Calu3 (cell line): Measurements from ENCODE around the gene RIMS4. TPM values are rescaled to one million over a fixed set of nuclear protein-coding genes. Genes with fewer than 3 reads are reported as not detected.

Experiments used
- BruUV-seq: library from RNA; stranded (reverse); fragments of 400-500 nt; replicated peaks from 2 replicates; lab custom pipeline; 2021; lab: Mats Ljungman, UMichigan
- CTCF ChIA-PET: fragments of 300-600 bp; sonication (Branson Sonifier 250); formaldehyde crosslinking; loops from one replicate; lab custom pipeline; 2022; ENCODE audit warnings: antibody characterized with exemption; lab: Charles Lee
- DNase-seq: peaks from one replicate; pipeline ENCODE4 v3.0.0; 2022
- H3K27ac Mint-ChIP-seq: one replicate; pipeline ENCODE4 v1.8.0; 2022; ENCODE audit warnings: mixed read lengths; ENCODE audit not compliant: unreplicated experiment
- H3K27me3 Mint-ChIP-seq: one replicate; pipeline ENCODE4 v1.8.0; 2022; ENCODE audit warnings: mixed read lengths; ENCODE audit not compliant: unreplicated experiment
- H3K36me3 Mint-ChIP-seq: one replicate; pipeline ENCODE4 v1.8.0; 2022; ENCODE audit warnings: mild to moderate bottlenecking, moderate library complexity, mixed read lengths; ENCODE audit not compliant: insufficient read depth, unreplicated experiment
- H3K4me1 Mint-ChIP-seq: one replicate; pipeline ENCODE4 v1.8.0; 2022; ENCODE audit warnings: mild to moderate bottlenecking, low read depth, mixed read lengths; ENCODE audit not compliant: unreplicated experiment
- H3K4me3 Mint-ChIP-seq: one replicate; pipeline ENCODE4 v1.8.0; 2022; ENCODE audit warnings: mild to moderate bottlenecking, low read depth, moderate library complexity, mixed read lengths; ENCODE audit not compliant: unreplicated experiment
- H3K9me3 Mint-ChIP-seq: one replicate; pipeline ENCODE4 v1.8.0; 2022; ENCODE audit warnings: low read depth, mixed read lengths; ENCODE audit not compliant: unreplicated experiment
- CTCF ChIP-seq: fragments of 200-600 bp; IDR thresholded peaks from one replicate; pipeline ENCODE4 v1.8.0; 2022; ENCODE audit warnings: antibody characterized with exemption; ENCODE audit not compliant: unreplicated experiment
- intact Hi-C: fragments of 100-400 bp; cut with micrococcal nuclease; formaldehyde crosslinking; loops from one replicate; pipeline ENCODE4 v1.10.0; 2022; ENCODE audit not compliant: unreplicated experiment
- total RNA-seq: library from RNA; stranded (reverse); gene quantifications from 2 replicates; pipeline ENCODE4 v1.2.3, GENCODE V29; 2022

Gene RIMS4
- total RNA-seq, 1 experiment from 2014 or later = 0.40 TPM

GRCh38 chr20:44742304-44743079 lies 67.9 kb downstream of the RIMS4 start:
- no peak for TF ChIP-seq CTCF
- Mint-ChIP-seq H3K36me3 (peaks cover 20% of the 10 kb centered on the region), H3K27ac (no peak overlapping the region), H3K4me3 (no peak overlapping the region), H3K4me1 (peaks cover 22% of the 10 kb centered on the region), H3K27me3 (peaks cover 49% of the 10 kb centered on the region), H3K9me3 (no peaks in the 10 kb centered on the region)
- no TSS peak for BruUV-seq
- CTCF ChIA-PET = no interaction called here
- DNase-seq = no peak
- intact Hi-C loops = no loop called here

GRCh38 chr20:44739942-44740341 lies 70.4 kb downstream of the RIMS4 start:
- intact Hi-C loops = loop anchor here (10.0 kb wide), 1 partner anchor 525 kb away; the partner anchor contains the start of gene OSER1
- Mint-ChIP-seq H3K36me3 (peaks cover 17% of the 10 kb centered on the region), H3K27ac (no peak overlapping the region), H3K4me1 (peaks cover 25% of the 10 kb centered on the region), H3K4me3 (no peak overlapping the region), H3K9me3 (no peaks in the 10 kb centered on the region), H3K27me3 (peaks cover 41% of the 10 kb centered on the region)
- no peak for DNase-seq
- TF ChIP-seq CTCF = no peak
- no TSS peak for BruUV-seq
- CTCF ChIA-PET = no interaction called here

GRCh38 chr20:44738813-44739477 lies 71.4 kb downstream of the RIMS4 start:
- Mint-ChIP-seq H3K27me3 (peaks cover 31% of the 10 kb centered on the region), H3K4me1 (peaks cover 31% of the 10 kb centered on the region), H3K36me3 (peaks cover 17% of the 10 kb centered on the region), H3K4me3 (peak overlapping the region; percentile 57), H3K27ac (peak overlapping the region; percentile 72), H3K9me3 (no peaks in the 10 kb centered on the region)
- no TSS peak for BruUV-seq
- CTCF ChIA-PET = interaction anchor here (0.5 to 1.5 kb wide), 6 partner anchors 9 to 466 kb away, joined by 3 to 9 read pairs (median 6); partner anchors contain the start of gene PABPC1L
- peak; percentile 89 for DNase-seq
- intact Hi-C loops = loop anchor here (10.0 kb wide), 1 partner anchor 524 kb away; the partner anchor contains the start of gene OSER1
- TF ChIP-seq CTCF = no peak

- peaks cover 49% of the 10 kb centered on the region for H3K4me1 Mint-ChIP-seq
- intact Hi-C loops = loop anchor here (10.0 kb wide), 1 partner anchor 522 kb away; the partner anchor contains the start of gene OSER1
- no peaks in the 10 kb centered on the region for H3K9me3 Mint-ChIP-seq
- no peak overlapping the region for H3K27ac Mint-ChIP-seq
- H3K36me3 Mint-ChIP-seq = peaks cover 30% of the 10 kb centered on the region
- no TSS peak for BruUV-seq
- H3K4me3 Mint-ChIP-seq = no peak overlapping the region
- peaks cover 12% of the 10 kb centered on the region for H3K27me3 Mint-ChIP-seq
- no peak for DNase-seq
- CTCF ChIA-PET = interaction anchor here (0.7 kb wide), 1 partner anchor 11 kb away, joined by 3 read pairs; no protein-coding TSS in a partner anchor
- TF ChIP-seq CTCF = no peak
These were observed 73.2 kb downstream of the RIMS4 start for GRCh38 chr20:44737116-44737515.
